ENCODE measurements around the gene MAP4K5.
"Not testable (repeated sequence)": the region's sequence is repeated elsewhere in the genome, so short reads cannot be mapped to it uniquely, and the experiment has no call there.

The MAP4K5 gene

DNA sequence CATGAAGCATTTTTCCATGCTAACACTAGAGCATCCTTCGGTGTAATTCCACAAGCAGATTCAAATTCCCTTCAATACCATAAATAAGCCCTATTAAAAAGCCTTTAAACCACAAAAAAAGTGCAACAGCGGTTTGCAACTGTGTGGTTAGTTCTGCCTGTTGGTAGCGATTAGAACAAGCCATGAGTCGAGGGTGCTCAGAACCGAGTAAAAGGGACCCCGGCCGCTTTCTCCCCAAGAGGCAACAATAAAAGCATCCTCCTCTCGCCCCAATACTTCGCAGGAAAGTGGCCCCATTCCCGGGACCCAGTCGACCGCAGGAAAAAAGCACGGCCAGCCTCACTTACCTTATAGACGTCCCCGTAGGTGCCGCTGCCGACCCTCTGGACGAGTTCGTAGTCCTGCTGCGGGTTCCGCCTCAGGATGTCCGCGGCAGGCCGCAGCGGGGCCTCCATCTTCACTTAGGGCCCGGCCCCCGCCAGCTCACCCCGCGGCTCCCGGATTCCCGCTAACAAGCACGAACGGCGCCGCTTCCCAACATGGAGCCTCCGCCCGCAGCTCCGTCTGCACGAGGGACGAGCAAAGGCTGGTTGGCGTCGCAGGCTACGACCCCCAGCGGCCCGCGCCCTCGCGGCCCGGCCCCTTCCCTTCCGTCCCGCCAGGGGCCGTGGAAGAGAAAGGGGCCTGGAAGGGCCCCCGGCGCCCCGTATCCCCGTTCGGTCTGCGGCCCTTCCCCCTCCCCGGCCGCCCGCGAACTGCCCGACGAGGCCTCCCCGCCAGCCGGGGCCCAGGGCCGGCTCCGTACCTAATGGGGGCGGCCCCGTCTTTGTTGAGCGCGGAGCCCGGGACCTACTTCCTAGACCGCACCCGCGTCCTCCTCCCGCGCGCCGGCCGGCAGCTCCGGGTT lies 521 bp downstream of the MAP4K5 start:
- DNase-seq (ENCODE audit: low spot score) = peak; percentile 36

DNA sequence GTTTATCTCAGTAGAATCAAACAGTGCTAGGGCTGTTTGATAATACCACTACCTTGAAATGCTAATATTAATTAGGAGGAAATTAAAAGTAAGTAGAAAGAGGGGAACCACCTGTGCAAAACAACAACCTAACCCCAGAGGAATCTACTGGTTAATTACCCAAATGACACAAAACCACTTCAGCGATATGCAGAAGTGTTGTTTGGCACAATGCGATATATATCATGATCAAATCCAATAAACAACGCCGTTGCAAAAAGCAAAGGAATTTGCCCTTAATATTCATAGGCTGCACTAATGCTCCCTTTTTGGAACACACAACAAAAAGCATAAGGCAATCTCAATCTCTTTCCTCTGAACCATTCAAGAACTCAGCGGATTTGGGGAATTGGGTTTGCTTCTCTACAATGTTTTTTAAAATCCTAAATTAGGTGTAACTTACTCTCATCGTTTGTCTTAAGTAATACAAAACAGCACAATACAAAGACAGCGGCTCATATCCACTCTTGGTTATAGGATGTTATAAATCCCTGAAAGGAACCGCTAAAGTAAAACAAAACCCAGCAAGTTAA lies 1.5 kb downstream of the MAP4K5 start:
- DNase-seq (ENCODE audit: low spot score) = no peak

DNA sequence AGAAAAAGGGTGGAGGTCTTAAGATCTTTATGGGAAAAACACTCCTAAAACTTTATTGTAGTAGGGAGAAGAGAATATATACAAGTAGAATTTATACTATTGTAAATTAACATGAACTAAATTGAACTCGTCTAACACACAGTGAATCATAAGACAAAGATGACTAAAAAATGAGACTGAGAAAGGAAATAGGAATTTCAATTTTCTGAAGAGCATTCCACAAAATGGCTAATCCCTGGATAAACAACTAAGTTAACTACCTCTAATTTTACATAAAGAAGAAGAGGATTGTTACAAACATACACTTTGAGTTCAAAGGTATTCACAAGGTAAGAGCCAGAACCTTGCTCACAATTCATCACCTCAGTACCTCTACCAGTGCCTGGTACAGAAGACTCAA lies 2.0 kb downstream of the MAP4K5 start:
- DNase-seq (ENCODE audit: low spot score) = peak; percentile 31

DNA sequence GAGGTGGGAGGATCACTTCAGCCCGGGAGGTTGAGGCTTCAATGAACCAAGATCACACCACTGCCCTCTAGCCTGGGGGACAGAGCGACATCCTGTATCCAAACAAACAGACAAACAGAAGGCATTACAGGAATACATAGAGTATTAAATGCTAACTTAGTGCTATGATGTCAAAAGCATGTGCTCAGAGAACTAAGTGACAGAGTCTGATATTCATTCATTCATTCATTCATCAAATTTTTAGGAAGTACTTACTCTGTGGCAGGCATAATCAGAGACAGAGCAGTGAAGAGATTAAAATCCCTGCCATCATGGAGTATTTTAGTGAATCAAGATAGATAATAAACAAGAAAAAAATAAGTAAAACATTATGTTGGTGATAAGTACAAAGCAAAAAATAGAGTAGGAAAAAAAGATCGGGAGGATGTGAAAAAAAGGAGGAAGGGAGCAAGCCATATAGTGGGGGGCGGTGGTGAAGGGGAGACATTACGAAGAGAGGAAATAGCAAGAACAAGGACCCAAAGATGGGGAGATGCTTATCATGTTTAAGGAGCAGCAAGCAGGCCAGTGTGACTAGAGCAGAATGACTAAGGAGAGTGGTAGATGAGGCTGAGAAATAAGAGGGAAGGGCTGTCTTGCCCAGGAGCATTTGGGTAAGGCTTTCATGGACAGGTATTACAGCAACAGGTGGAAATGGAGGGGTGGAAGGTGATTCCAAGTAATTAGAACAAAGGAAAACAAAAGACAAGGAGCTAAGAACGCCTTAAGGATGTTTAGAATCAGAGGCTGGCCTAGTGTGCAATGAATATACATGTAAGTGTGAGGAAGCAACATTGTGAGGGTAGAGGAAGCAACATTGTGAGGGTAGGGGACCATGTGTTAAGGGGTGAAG lies 2.8 kb downstream of the MAP4K5 start:
- DNase-seq (ENCODE audit: low spot score) = no peak

DNA sequence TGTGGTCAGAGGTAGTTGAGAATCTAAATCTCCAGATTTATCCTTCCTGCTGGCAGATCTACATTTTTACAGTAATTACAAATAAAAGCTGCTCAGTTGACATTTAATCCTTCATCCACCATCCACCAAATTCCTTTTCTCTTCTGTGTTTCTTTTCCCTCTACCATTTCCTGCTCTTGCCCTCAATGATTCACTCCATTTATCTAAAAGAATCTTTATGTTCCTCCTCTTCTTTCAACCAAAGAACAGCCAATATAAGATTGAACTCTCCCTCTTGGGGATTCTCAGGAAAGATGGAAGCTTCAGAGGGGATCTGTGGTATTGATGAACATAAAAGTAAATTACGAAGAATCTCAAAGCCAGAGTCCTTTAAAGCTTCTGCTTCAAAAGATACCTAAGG lies 4.4 kb downstream of the MAP4K5 start:
- no peak for DNase-seq (ENCODE audit: low spot score)

GRCh38 chr14:50524731-50525515 lies 7.4 kb downstream of the MAP4K5 start:
- no peak for DNase-seq (ENCODE audit: low spot score)

DNA sequence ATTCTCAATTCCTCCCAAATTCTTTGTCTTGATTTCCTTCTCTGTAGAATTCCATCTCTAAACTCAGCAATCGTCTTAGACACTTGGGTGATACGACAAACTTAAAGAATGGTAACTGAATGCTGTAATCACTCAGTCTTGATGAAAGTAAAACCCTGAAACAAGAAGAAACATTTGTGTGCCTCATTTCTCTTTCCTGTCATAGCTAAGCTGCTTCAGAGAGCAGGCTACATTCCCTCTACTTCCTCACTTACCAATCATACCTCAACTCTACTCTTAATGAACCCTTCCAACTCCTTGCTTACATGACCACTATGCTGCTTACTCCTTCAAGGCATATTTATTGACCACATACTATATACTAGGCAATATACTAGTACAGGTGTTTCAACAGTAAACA lies 8.3 kb downstream of the MAP4K5 start:
- no peak for DNase-seq (ENCODE audit: low spot score)

DNA sequence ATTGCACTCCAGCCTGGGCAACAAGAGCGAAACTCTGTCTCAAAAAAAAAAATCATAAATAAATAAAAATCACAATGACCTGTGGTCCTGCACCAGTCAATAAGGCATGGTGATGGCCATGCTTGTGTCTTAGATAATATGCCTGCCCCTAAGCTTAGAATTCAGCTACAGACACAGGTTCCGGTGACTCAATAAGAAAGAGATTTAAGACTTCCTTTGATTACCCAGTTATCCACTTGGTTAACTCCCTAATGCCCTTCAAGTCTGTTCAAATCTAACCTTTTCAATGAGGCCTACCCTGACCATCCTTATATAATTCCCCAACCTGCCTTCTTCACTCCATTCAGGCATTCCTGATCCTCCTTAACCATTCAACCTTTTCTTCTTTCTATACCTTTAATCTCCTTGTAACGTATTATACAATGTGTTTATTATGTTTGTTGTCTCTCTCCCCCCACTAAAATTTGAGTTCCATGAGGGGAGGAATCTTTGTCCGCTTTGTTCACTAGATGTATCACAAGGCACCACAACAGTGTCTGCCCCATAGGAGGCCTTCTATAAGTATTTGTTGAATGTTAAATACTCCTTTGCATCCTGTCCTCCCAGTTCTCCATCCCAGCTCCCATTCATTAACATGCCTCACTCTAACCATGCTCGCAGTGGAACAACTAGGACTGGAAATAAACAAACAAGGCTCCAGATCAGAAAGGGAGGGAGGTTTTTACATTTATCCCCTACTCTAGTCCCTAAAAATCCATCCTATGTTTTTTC lies 8.9 kb downstream of the MAP4K5 start:
- DNase-seq (ENCODE audit: low spot score) = peak; percentile 65

GRCh38 chr14:50521912-50522341 lies 10.4 kb downstream of the MAP4K5 start:
- no peak for DNase-seq (ENCODE audit: low spot score)

- peak; percentile 66 for DNase-seq (ENCODE audit: low spot score)
These were observed 11.2 kb downstream of the MAP4K5 start for GRCh38 chr14:50520947-50521815.

GRCh38 chr14:50516091-50516490 lies 16.3 kb downstream of the MAP4K5 start:
- no peak for DNase-seq (ENCODE audit: low spot score)

DNA sequence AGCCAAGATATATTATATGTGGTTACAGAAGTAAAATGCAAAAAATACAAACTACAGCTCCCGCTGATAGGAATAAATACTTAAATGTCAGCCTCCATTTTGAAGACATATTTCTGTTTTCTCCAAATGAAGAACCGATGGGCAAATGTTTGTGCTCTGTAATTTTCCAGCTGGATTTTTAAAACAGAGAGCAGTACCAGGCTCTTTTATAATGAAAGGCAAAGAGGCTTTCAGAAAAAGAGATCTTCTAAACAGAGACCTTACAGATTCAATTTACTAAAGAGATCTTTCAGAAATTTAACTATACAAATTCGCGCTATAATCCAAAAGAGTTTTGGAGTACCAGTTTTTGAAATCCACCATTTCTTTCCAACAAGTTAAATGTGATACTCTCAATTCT lies 19.9 kb downstream of the MAP4K5 start:
- DNase-seq (ENCODE audit: low spot score) = no peak

DNA sequence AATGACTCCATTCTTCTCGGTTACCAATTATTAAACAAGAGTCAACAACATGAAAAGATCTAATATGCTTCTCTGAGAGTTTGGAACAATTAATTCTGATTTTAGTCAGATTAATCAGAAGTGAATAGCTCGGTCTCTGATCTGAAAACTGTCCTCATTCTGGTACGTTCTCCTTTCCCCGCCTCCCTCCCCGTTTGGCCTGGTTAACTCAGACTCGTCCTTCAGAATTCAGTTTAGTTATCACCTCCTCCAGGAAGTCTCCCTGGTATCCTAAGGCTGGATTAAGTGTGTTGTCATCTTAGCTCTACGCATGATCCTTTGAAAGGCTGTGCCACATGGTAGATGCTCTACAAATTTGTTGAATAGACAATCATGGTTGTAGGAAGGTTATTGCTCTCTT lies 22.2 kb downstream of the MAP4K5 start:
- no peak for DNase-seq (ENCODE audit: low spot score)

DNA sequence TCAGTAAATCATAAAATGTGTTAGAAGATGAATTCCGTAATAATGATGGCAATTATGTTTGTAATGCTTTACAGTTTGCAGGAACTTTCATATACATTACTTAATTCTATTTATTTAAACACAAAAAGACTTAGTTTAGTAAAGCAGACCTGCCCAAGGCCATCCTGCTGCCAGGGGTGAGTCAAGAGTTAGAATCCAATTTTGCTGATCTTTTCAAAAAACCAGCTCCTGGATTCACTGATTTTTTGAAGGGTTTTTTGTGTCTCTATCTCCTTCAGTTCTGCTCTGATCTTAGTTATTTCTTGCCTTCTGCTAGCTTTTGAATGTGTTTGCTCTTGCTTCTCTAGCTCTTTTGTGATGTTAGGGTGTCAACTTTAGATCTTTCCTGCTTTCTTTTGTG lies 25.3 kb downstream of the MAP4K5 start:
- not testable (repeated sequence) for DNase-seq (ENCODE audit: low spot score)

DNA sequence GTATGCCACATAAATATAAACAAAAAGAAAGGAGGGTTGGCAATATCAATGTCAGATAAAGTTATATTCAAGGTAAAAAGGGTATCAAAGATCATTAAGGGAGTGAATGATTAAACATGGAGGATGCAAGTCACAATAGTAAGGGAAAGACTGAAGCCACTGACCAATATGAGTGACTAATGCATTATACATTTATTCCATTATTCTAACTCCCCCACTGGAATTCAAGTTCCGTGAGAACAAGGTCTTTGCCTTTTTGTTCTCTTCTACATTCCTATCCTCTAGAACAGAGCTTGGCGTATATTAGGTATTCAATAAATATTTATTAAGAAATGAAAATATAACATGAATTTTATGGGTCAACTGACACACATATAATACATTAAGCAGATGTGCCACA lies 30.7 kb downstream of the MAP4K5 start:
- DNase-seq (ENCODE audit: low spot score) = peak; percentile 69

- no peak for DNase-seq (ENCODE audit: low spot score)
These were observed 35.0 kb downstream of the MAP4K5 start for GRCh38 chr14:50497351-50497750.

DNA sequence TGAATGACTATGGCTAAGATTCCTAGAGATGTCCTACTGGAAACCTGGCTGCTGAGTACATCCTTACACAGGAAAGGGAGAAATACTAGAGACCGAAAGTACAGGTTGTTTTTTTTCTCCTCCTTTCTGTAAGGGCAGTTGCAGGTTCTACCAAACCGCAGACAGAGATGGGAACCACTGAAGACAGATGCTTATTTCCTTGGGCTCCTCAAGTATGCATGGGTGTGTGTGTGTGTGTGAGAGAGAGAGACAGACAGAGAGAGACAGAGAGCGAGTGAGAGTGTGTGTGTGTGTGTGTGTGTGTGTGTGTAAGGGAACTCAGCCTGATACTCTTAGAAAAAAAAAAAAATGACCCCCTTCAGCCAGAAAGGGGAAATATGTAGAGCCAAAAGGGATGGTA lies 42.5 kb downstream of the MAP4K5 start:
- no peak for DNase-seq (ENCODE audit: low spot score)

DNA sequence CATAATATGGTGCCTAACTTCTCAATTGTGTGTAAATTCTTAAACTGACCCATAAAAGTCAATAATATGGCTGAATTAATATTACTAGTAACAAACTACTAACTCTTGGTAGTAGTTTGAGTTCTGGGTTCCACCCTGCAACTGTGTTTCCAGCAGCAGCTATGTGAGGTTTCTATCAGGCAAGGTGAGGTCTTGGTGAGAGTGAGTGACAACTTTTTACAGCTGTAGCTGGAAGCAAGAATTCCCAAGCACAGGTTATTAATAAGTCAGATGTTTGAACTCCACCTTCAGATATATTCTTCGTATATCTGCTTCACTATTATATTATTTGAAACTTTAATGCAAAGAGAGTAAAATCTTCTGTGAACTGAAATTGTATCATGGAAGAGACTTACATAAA lies 43.8 kb downstream of the MAP4K5 start:
- no peak for DNase-seq (ENCODE audit: low spot score)

DNA sequence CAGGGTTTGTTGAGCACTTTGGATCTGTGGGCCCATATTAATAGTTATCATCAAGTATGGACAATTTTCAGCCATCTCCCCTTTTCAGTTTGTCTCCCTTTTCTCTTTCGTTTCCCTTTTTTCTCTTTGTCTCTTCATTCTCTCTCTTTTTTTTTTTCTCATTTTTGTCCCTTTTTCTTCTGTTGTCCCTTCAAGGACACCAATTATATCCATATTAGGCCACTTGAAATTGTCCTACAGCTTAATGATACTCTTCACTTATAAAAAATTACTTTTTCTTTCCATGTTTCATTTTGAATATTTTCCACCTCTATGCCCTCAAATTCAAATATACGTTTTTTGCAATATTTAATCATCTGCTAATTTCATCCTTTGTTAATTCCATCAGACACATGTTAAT lies 53.3 kb downstream of the MAP4K5 start:
- DNase-seq (ENCODE audit: low spot score) = no peak

- no peak for DNase-seq (ENCODE audit: low spot score)
These were observed 54.6 kb downstream of the MAP4K5 start for GRCh38 chr14:50477760-50478159.

Data from kidney capillary endothelial cell (primary cell).